HFFc6 (cell line): ENCODE data around the gene ARHGEF16. TPM values are rescaled to one million over a fixed set of nuclear protein-coding genes. Genes with fewer than 3 reads are reported as not detected.

ENCODE experiments used
- DNase-seq: peaks from one replicate; pipeline ENCODE4 v3.0.0-alpha.2; 2018
- H3K27ac Mint-ChIP-seq: 2 replicates; pipeline ENCODE4 v1.8.0; 2020; ENCODE audit warnings: mild to moderate bottlenecking, mixed read lengths
- H3K27me3 Mint-ChIP-seq: 2 replicates; pipeline ENCODE4 v1.8.0; 2021; ENCODE audit warnings: mild to moderate bottlenecking, moderate library complexity, mixed read lengths; ENCODE audit not compliant: insufficient read depth
- H3K36me3 Mint-ChIP-seq: 2 replicates; pipeline ENCODE4 v1.8.0; 2021; ENCODE audit warnings: low read depth, mixed read lengths
- H3K4me1 Mint-ChIP-seq: 2 replicates; pipeline ENCODE4 v1.8.0; 2020; ENCODE audit warnings: low read depth, mixed read lengths
- H3K4me3 Mint-ChIP-seq: 2 replicates; pipeline ENCODE4 v1.8.0; 2020; ENCODE audit warnings: mild to moderate bottlenecking, moderate library complexity, mixed read lengths
- H3K9me3 Mint-ChIP-seq: 2 replicates; pipeline ENCODE4 v1.8.0; 2020; ENCODE audit warnings: mild to moderate bottlenecking, mixed read lengths
- CTCF ChIP-seq: fragments of 200-600 bp; sonication (generic); IDR thresholded peaks from 2 replicates; pipeline ENCODE4 v1.5.0; 2021; ENCODE audit warnings: antibody characterized with exemption, mild to moderate bottlenecking
- total RNA-seq, 6 experiments: library from RNA; stranded (reverse); fragmentation: NEBNext Ultra II Directional; extraction: Animal tissue kit (Norgen Biotek cat#: 25700); gene quantifications; 2 replicates in 1 of 6; 3 replicates in 5 of 6; pipeline ENCODE4 v1.2.3, GENCODE V29; 2021

Gene ARHGEF16
- total RNA-seq, 6 experiments from 2014 or later, result 0.08 to 0.18 (median 0.17) TPM; not detected in 3

DNA sequence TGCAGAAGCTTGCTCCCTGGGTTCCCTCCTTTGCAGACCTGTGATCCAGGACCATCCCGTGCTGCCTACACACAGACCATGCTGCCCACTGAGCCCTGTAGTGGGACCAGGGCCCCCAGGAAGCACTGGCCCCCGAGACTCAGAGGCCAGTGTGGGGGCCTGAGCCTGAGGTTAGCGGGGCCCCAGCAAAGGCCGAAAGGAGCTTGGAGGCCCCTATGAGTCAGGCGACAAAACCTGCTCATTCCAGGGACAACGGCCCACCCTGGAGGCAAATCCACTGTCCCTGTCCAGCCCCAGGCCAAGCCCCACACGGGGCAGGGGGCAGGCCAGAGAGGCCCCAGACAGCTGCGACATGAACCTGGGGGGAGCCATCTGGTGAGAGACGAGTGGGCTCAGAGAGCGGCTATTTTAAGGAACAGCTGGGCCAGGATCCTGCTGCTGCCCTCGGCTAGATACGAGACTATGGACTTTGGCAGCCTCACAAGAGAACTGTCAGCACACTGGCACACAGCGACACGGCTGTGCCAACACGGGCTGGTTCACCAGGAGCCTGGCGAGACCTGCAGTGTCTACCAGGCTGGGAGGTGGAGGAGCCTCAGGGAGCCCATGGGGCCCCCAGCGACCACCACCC is 74.7 kb downstream of the ARHGEF16 start:
- Mint-ChIP-seq H3K4me3 (peak overlapping the region; percentile 53), H3K9me3 (no peaks in the 10 kb centered on the region), H3K4me1 (peaks cover 23% of the 10 kb centered on the region), H3K36me3 (no peaks in the 10 kb centered on the region), H3K27me3 (no peaks in the 10 kb centered on the region; the same call in 1 of the 2 replicates), H3K27ac (no peak overlapping the region)
- DNase-seq, result no peak
- TF ChIP-seq CTCF, result no peak

GRCh38 chr1:3530086-3530925 is 75.8 kb downstream of the ARHGEF16 start:
- no peak for DNase-seq
- peak; percentile 25 for TF ChIP-seq CTCF
- Mint-ChIP-seq H3K27me3 (no peaks in the 10 kb centered on the region; the same call in 1 of the 2 replicates), H3K9me3 (no peaks in the 10 kb centered on the region), H3K36me3 (no peaks in the 10 kb centered on the region), H3K27ac (no peak overlapping the region; the same call in 1 of the 2 replicates), H3K4me1 (peaks cover 23% of the 10 kb centered on the region), H3K4me3 (peak overlapping the region; percentile 85)

Other genes with a start within 250 kb of the ARHGEF16 start
- gene MEGF6, start 156.8 kb downstream of the ARHGEF16 start, total RNA-seq, result 10 to 100 TPM; 20.3 to 39.2 (median 23.0) TPM
- 10 to 100 TPM; 51.8 to 63.5 (median 58.0) TPM for gene TPRG1L, start 170.3 kb downstream of the ARHGEF16 start, total RNA-seq
- gene WRAP73, start 195.4 kb downstream of the ARHGEF16 start, total RNA-seq, result 10 to 100 TPM; 11.8 to 14.8 (median 14.3) TPM
- not detected for gene TP73, start 197.9 kb downstream of the ARHGEF16 start, total RNA-seq